Measurements from ENCODE around the gene MPHOSPH8. TPM values are rescaled to one million over a fixed set of nuclear protein-coding genes. Genes with fewer than 3 reads are reported as not detected.
A peak's percentile ranks its signal among the peaks of the same experiment; 100 is the strongest.

MPHOSPH8 gene, protein sequence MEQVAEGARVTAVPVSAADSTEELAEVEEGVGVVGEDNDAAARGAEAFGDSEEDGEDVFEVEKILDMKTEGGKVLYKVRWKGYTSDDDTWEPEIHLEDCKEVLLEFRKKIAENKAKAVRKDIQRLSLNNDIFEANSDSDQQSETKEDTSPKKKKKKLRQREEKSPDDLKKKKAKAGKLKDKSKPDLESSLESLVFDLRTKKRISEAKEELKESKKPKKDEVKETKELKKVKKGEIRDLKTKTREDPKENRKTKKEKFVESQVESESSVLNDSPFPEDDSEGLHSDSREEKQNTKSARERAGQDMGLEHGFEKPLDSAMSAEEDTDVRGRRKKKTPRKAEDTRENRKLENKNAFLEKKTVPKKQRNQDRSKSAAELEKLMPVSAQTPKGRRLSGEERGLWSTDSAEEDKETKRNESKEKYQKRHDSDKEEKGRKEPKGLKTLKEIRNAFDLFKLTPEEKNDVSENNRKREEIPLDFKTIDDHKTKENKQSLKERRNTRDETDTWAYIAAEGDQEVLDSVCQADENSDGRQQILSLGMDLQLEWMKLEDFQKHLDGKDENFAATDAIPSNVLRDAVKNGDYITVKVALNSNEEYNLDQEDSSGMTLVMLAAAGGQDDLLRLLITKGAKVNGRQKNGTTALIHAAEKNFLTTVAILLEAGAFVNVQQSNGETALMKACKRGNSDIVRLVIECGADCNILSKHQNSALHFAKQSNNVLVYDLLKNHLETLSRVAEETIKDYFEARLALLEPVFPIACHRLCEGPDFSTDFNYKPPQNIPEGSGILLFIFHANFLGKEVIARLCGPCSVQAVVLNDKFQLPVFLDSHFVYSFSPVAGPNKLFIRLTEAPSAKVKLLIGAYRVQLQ
- 9.6 TPM for polyA plus RNA-seq (2012; ENCODE audit: insufficient read length, low read depth)

DNA sequence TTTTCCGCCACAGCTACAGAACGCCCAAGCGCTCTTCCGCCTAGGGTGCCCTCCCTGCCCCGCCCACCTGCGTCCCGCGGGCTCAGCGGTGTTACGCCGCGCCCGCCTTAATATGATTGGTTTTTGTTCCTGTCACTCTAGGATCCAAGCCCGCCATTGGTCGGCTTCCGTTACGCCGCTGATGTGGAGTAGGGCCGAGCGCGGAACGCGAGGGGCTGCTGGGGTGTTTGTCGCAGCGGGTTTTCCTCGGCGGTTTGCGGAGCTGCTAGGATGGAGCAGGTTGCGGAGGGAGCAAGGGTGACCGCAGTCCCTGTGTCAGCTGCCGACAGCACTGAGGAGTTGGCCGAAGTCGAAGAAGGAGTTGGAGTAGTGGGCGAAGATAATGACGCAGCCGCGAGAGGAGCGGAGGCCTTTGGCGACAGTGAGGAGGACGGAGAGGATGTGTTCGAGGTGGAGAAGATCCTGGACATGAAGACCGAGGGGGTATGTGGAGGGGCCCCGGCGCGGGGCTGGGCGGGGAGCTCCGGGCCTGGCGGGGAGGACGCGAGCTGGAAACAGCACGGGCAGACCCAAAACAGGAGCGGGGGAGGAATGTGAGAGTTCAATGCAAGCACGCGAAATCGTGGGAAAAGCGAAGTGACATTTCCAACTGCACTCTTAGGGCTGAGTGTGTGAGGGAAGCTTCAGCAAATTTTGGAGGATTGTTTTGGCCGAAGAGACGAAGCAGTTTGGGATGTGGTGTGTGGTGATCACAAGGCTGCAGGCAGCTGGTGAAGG, at the start of gene MPHOSPH8:
TSS of gene MPHOSPH8 (plus strand) at position 181 of the 777 bp plus-strand sequence. CDS start at position 271, 90 bp downstream.
- TF ChIP-seq FOXP2 (optimal IDR thresholded peaks at IDR 0.05; ENCODE audit: borderline replicate concordance, extremely low read depth, extremely low read length, insufficient read depth) (peak; percentile 30), POLR2AphosphoS5 (IDR thresholded peaks at IDR 0.05; ENCODE audit: low read depth, low read length) (no peak)

GRCh38 chr13:19586904-19587634, 46.4 kb upstream of the MPHOSPH8 start:
- TF ChIP-seq TAF1 (IDR thresholded peaks at IDR 0.05; ENCODE audit: borderline replicate concordance, insufficient read depth, low read length) (no peak), POLR2AphosphoS5 (IDR thresholded peaks at IDR 0.05; ENCODE audit: low read depth, low read length) (no peak), SIN3A (IDR thresholded peaks at IDR 0.05; ENCODE audit: borderline replicate concordance, insufficient read depth, low read length) (no peak), FOXP2 (optimal IDR thresholded peaks at IDR 0.05; ENCODE audit: borderline replicate concordance, extremely low read depth, extremely low read length, insufficient read depth) (no peak)
- TF ChIP-seq, protein P1, sequence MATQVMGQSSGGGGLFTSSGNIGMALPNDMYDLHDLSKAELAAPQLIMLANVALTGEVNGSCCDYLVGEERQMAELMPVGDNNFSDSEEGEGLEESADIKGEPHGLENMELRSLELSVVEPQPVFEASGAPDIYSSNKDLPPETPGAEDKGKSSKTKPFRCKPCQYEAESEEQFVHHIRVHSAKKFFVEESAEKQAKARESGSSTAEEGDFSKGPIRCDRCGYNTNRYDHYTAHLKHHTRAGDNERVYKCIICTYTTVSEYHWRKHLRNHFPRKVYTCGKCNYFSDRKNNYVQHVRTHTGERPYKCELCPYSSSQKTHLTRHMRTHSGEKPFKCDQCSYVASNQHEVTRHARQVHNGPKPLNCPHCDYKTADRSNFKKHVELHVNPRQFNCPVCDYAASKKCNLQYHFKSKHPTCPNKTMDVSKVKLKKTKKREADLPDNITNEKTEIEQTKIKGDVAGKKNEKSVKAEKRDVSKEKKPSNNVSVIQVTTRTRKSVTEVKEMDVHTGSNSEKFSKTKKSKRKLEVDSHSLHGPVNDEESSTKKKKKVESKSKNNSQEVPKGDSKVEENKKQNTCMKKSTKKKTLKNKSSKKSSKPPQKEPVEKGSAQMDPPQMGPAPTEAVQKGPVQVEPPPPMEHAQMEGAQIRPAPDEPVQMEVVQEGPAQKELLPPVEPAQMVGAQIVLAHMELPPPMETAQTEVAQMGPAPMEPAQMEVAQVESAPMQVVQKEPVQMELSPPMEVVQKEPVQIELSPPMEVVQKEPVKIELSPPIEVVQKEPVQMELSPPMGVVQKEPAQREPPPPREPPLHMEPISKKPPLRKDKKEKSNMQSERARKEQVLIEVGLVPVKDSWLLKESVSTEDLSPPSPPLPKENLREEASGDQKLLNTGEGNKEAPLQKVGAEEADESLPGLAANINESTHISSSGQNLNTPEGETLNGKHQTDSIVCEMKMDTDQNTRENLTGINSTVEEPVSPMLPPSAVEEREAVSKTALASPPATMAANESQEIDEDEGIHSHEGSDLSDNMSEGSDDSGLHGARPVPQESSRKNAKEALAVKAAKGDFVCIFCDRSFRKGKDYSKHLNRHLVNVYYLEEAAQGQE (IDR thresholded peaks at IDR 0.05; ENCODE audit: insufficient read depth in 1 of 2, low read depth in 2 of 2, low read length in 2 of 2), result no peak

GRCh38 chr13:19587635-19588300, 45.7 kb upstream of the MPHOSPH8 start:
- TF ChIP-seq SIN3A (IDR thresholded peaks at IDR 0.05; ENCODE audit: borderline replicate concordance, insufficient read depth, low read length), result no peak
- TF ChIP-seq, protein P1 (IDR thresholded peaks at IDR 0.05; ENCODE audit: insufficient read depth in 1 of 2, low read depth in 2 of 2, low read length in 2 of 2), result no peak
- TF ChIP-seq FOXP2 (optimal IDR thresholded peaks at IDR 0.05; ENCODE audit: borderline replicate concordance, extremely low read depth, extremely low read length, insufficient read depth), result no peak
- TF ChIP-seq TAF1 (IDR thresholded peaks at IDR 0.05; ENCODE audit: borderline replicate concordance, insufficient read depth, low read length), result no peak
- no peak for TF ChIP-seq POLR2AphosphoS5 (IDR thresholded peaks at IDR 0.05; ENCODE audit: low read depth, low read length)

DNA sequence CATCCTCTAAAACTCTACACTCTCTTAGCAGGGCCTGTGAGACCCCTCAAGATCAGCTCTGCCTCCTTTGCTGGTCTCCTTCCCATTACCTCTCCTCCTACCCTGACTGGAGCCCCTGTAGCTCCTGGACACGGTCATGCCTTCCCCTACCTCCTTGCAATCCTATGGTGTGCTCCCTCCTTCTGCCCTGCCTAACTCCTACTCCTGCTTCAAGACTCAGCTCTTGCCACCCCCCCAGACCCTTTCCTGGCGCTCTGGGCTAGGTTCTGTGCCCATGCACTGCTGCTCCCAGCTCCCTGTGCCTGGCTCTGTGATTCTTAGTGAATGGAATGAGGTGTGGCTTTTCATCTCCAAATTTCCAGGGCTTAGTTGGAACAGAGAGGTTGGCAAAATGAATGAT, 44.1 kb upstream of the MPHOSPH8 start:
- TF ChIP-seq POLR2AphosphoS5 (IDR thresholded peaks at IDR 0.05; ENCODE audit: low read depth, low read length) (no peak), FOXP2 (optimal IDR thresholded peaks at IDR 0.05; ENCODE audit: borderline replicate concordance, extremely low read depth, extremely low read length, insufficient read depth) (no peak), SIN3A (IDR thresholded peaks at IDR 0.05; ENCODE audit: borderline replicate concordance, insufficient read depth, low read length) (no peak), TAF1 (IDR thresholded peaks at IDR 0.05; ENCODE audit: borderline replicate concordance, insufficient read depth, low read length) (no peak)
- TF ChIP-seq, protein P1 (IDR thresholded peaks at IDR 0.05; ENCODE audit: insufficient read depth in 1 of 2, low read depth in 2 of 2, low read length in 2 of 2), result no peak
